ENCODE results near the gene ARHGAP22.

DNA sequence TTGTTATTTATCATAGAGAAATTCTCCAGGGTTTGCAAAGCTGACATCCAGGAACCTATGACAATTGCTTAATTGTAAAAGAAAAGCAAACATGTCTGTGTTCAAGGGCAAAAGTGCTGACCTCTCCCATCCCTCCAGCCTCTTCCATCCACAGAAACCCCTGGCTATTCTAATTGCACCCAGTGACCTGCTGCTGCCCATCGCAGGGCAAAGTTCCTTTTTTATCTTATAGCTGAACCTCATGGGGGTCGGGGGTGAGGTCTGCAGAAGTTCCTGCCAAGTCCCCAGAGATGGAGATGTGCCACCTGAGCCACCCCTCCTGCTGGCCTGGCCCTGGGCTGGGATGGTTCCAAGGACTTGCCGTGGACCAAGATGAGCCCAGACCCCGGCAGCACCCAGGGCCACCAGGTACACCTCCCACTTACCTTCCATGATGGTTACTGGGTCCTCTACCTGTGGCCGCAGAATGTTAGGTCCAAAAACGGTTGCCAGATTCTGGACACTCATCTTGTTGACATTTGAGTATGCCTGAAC lies 151.9 kb downstream of the ARHGAP22 start:
- TF ChIP-seq, protein P1, sequence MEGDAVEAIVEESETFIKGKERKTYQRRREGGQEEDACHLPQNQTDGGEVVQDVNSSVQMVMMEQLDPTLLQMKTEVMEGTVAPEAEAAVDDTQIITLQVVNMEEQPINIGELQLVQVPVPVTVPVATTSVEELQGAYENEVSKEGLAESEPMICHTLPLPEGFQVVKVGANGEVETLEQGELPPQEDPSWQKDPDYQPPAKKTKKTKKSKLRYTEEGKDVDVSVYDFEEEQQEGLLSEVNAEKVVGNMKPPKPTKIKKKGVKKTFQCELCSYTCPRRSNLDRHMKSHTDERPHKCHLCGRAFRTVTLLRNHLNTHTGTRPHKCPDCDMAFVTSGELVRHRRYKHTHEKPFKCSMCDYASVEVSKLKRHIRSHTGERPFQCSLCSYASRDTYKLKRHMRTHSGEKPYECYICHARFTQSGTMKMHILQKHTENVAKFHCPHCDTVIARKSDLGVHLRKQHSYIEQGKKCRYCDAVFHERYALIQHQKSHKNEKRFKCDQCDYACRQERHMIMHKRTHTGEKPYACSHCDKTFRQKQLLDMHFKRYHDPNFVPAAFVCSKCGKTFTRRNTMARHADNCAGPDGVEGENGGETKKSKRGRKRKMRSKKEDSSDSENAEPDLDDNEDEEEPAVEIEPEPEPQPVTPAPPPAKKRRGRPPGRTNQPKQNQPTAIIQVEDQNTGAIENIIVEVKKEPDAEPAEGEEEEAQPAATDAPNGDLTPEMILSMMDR (IDR thresholded peaks at IDR 0.05; ENCODE audit: insufficient read depth, low read depth, low read length), result no peak
- no peak for TF ChIP-seq EZH2 (IDR thresholded peaks at IDR 0.05; ENCODE audit: insufficient read depth, low read length)

Measured in astrocyte (in vitro differentiated cells and primary cell).